ENCODE results near the gene CSTF2T.
A peak's percentile ranks its signal among the peaks of the same experiment; 100 is the strongest.

CSTF2T gene, protein sequence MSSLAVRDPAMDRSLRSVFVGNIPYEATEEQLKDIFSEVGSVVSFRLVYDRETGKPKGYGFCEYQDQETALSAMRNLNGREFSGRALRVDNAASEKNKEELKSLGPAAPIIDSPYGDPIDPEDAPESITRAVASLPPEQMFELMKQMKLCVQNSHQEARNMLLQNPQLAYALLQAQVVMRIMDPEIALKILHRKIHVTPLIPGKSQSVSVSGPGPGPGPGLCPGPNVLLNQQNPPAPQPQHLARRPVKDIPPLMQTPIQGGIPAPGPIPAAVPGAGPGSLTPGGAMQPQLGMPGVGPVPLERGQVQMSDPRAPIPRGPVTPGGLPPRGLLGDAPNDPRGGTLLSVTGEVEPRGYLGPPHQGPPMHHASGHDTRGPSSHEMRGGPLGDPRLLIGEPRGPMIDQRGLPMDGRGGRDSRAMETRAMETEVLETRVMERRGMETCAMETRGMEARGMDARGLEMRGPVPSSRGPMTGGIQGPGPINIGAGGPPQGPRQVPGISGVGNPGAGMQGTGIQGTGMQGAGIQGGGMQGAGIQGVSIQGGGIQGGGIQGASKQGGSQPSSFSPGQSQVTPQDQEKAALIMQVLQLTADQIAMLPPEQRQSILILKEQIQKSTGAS

DNA sequence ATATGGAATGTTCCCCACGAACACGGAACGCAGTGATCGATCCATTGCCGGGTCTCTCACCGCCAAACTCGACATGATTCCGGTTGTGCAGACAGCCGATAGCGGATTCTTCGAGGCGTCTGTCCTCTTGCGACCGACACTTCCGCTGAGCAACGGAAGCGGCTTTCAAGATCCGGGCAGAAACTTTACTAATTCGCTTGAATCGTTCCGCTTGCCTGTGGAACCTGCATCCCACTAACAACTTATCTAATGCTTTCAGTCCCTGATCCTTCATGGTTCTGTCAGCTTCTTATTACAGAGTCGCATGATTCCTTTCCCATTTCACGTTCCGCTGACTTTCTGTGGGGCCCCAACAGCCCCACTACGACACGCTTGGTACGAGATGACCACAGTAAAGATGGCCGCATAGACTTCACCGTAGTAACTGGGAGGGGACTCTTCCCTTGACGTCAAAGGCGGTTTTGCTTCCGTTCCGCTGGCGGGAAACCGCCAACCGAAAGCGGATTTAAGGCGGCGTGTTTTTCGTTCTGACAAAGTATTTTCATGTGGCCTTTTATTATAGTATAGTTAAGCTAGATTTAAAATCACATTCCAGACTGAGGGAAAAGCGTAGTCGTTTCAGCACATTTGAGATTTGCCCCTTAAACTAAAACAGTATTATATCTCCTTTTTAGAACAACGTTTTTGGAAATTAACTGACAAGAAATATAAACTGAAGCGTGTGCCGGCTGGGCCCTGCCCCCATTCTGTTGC is at the start of gene CSTF2T:
TSS of gene CSTF2T (minus strand) at position 121 of the 753 bp plus-strand sequence. CDS start at position 75, 46 bp downstream.
- Histone ChIP-seq H3K9ac (ENCODE audit: low read length) (peak within 1 kb of the TSS; percentile 74), H3K4me1 (ENCODE audit: insufficient read depth, low read length, severe bottlenecking) (peaks cover 23% of the 10 kb centered on the region), H3K79me2 (ENCODE audit: insufficient read depth, low read length) (peaks cover 7% of the 10 kb centered on the region; the same call in 1 of the 2 replicates), H3K36me3 (ENCODE audit: insufficient read depth, low read length) (peaks cover 31% of the 10 kb centered on the region), H3K4me2 (ENCODE audit: low read length) (peak within 1 kb of the TSS; percentile 72), H3K27ac (ENCODE audit: low read depth, low read length, poor library complexity, severe bottlenecking) (peak within 1 kb of the TSS; percentile 78), H3K9me2 (ENCODE audit: low read depth, low read length) (no peaks in the 10 kb centered on the region), H3K4me3 (ENCODE audit: low read depth, low read length, poor library complexity, severe bottlenecking) (peak within 1 kb of the TSS; percentile 75), H3F3A (ENCODE audit: insufficient read depth, low read length) (no peaks in the 10 kb centered on the region), H2AFZ (ENCODE audit: low read length) (peak within 1 kb of the TSS; percentile 86), H3K9me3 (ENCODE audit: low read length) (no peaks in the 10 kb centered on the region), H4K20me1 (ENCODE audit: insufficient read depth, low read length) (no peaks in the 10 kb centered on the region), H3K27me3 (ENCODE audit: insufficient read depth, low read length) (no peaks in the 10 kb centered on the region)
- TF ChIP-seq, protein P1, sequence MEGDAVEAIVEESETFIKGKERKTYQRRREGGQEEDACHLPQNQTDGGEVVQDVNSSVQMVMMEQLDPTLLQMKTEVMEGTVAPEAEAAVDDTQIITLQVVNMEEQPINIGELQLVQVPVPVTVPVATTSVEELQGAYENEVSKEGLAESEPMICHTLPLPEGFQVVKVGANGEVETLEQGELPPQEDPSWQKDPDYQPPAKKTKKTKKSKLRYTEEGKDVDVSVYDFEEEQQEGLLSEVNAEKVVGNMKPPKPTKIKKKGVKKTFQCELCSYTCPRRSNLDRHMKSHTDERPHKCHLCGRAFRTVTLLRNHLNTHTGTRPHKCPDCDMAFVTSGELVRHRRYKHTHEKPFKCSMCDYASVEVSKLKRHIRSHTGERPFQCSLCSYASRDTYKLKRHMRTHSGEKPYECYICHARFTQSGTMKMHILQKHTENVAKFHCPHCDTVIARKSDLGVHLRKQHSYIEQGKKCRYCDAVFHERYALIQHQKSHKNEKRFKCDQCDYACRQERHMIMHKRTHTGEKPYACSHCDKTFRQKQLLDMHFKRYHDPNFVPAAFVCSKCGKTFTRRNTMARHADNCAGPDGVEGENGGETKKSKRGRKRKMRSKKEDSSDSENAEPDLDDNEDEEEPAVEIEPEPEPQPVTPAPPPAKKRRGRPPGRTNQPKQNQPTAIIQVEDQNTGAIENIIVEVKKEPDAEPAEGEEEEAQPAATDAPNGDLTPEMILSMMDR (IDR thresholded peaks at IDR 0.05; ENCODE audit: low read length), result no peak
- no peak for TF ChIP-seq EZH2 (IDR thresholded peaks at IDR 0.05; ENCODE audit: borderline replicate concordance, low read length)

DNA sequence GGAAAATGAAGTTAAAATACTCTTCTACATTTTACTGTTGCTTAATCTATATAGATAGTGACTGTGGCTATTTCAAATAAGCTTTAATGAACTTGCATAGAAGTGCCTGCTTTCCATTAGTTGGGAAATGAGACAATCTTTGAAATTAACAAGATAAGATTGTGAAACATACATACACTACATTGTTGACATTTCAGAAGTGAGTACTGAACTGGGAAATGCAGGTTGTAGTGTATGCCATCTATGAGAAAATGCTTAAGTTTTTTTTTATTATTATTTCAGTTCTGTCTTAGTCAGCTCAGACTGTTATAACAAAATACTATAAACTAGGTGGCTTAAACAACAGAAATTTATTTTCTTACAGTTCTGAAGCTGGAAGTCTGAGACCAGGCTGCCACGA is 49.6 kb upstream of the CSTF2T start:
- H4K20me1 ChIP-seq (ENCODE audit: insufficient read depth, low read length), result no peaks in the 10 kb centered on the region
- no peaks in the 10 kb centered on the region for H3K9me2 ChIP-seq (ENCODE audit: low read depth, low read length)
- H3K4me2 ChIP-seq (ENCODE audit: low read length), result no peak overlapping the region
- H3K27ac ChIP-seq (ENCODE audit: low read depth, low read length, poor library complexity, severe bottlenecking), result no peak overlapping the region
- no peak overlapping the region for H3K4me3 ChIP-seq (ENCODE audit: low read depth, low read length, poor library complexity, severe bottlenecking)
- no peaks in the 10 kb centered on the region for H3K79me2 ChIP-seq (ENCODE audit: insufficient read depth, low read length)
- no peak overlapping the region for H2AFZ ChIP-seq (ENCODE audit: low read length)
- H3K9me3 ChIP-seq (ENCODE audit: low read length), result no peaks in the 10 kb centered on the region
- H3K9ac ChIP-seq (ENCODE audit: low read length), result no peak overlapping the region
- H3F3A ChIP-seq (ENCODE audit: insufficient read depth, low read length), result no peaks in the 10 kb centered on the region
- TF ChIP-seq, protein P1 (IDR thresholded peaks at IDR 0.05; ENCODE audit: low read length), result no peak
- no peak for TF ChIP-seq EZH2 (IDR thresholded peaks at IDR 0.05; ENCODE audit: borderline replicate concordance, low read length)
- H3K4me1 ChIP-seq (ENCODE audit: insufficient read depth, low read length, severe bottlenecking), result no peaks in the 10 kb centered on the region
- H3K36me3 ChIP-seq (ENCODE audit: insufficient read depth, low read length), result no peaks in the 10 kb centered on the region
- no peaks in the 10 kb centered on the region for H3K27me3 ChIP-seq (ENCODE audit: insufficient read depth, low read length)

DNA sequence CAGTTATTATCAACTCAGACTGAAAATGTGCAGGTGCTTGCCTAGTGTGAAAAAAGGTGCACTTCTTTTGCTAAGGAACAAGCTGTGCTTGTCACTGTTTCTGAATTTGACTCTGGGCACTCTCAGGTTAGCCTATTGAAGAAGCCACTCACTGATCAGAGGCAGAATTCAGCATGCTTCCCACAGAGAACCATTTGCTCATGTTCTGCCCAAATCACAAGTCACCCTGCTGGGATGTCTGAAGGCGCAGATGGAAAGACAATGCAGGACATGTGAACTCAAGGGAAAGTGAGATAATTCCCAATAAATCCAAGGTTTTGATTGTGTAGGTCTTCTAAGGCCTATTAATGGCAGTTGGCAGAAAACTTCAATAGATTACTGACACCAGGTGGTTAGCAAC is 47.8 kb upstream of the CSTF2T start:
- Histone ChIP-seq H3K9me2 (ENCODE audit: low read depth, low read length) (no peaks in the 10 kb centered on the region), H3K27me3 (ENCODE audit: insufficient read depth, low read length) (no peaks in the 10 kb centered on the region), H3K36me3 (ENCODE audit: insufficient read depth, low read length) (no peaks in the 10 kb centered on the region), H3K27ac (ENCODE audit: low read depth, low read length, poor library complexity, severe bottlenecking) (no peak overlapping the region), H3F3A (ENCODE audit: insufficient read depth, low read length) (no peaks in the 10 kb centered on the region), H3K4me1 (ENCODE audit: insufficient read depth, low read length, severe bottlenecking) (no peaks in the 10 kb centered on the region), H3K9ac (ENCODE audit: low read length) (no peak overlapping the region), H3K4me2 (ENCODE audit: low read length) (no peak overlapping the region), H4K20me1 (ENCODE audit: insufficient read depth, low read length) (no peaks in the 10 kb centered on the region), H3K4me3 (ENCODE audit: low read depth, low read length, poor library complexity, severe bottlenecking) (no peak overlapping the region), H3K79me2 (ENCODE audit: insufficient read depth, low read length) (no peaks in the 10 kb centered on the region), H3K9me3 (ENCODE audit: low read length) (no peaks in the 10 kb centered on the region), H2AFZ (ENCODE audit: low read length) (no peak overlapping the region)
- TF ChIP-seq, protein P1 (IDR thresholded peaks at IDR 0.05; ENCODE audit: low read length), result no peak
- no peak for TF ChIP-seq EZH2 (IDR thresholded peaks at IDR 0.05; ENCODE audit: borderline replicate concordance, low read length)
